ENCODE results near the gene MYH9.

DNA sequence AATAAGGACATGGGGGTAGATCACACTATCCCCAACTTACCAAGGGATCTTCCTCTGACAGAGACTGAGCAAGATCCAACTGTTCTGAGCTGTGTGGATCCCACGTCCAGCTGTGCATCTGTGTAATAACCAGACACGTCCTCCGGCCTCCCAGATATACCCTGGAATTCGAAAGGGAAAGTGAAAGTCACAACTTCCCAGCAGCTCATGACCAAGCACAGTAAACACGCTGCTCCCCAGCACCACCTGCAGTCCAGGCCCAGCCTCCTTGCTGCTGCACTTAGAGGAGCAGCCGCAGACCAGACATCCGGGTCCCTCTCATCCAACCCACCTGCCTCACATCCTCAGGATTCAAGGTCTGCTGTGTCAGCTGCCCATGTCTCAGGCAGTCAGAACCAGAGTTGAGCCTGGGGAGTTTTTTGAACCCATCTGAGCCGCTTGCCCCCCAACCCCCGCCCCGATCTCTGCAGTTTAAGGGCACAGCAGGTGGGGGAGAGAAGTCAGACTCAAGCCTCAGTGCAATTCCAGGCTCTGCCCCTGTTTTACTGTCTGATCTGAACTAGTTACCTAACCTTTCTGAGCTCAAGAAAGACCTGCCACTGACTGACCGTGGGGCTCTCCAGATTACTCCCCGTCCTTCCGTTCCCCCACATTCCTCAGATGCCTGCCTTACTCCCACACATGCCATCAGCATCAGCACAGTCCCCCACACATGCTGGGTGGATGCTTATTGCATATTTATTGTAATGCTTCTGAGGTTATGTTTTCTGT is 148.2 kb downstream of the MYH9 start, which contains the start of gene APOL2:
- TF ChIP-seq FOXM1 (IDR thresholded peaks at IDR 0.05; ENCODE audit: borderline replicate concordance) (peak; percentile 45; the same call in 1 of the 2 replicates), SP1 (IDR thresholded peaks at IDR 0.05) (no peak), BHLHE40 (IDR thresholded peaks at IDR 0.05; ENCODE audit: borderline replicate concordance) (no peak)

All from HEK293T (cell line).